ENCODE results near the gene TBX19.

- TF ChIP-seq CTCF (conservative IDR thresholded peaks at IDR 0.05) (no peak), EZH2 (IDR thresholded peaks at IDR 0.05; ENCODE audit: low read depth) (no peak)
Observed at GRCh38 chr1:168320800-168321450, 40.2 kb downstream of the TBX19 start.
